Measurements from ENCODE around the gene HELZ.
"Not testable (repeated sequence)": the region's sequence is repeated elsewhere in the genome, so short reads cannot be mapped to it uniquely, and the experiment has no call there.

DNA sequence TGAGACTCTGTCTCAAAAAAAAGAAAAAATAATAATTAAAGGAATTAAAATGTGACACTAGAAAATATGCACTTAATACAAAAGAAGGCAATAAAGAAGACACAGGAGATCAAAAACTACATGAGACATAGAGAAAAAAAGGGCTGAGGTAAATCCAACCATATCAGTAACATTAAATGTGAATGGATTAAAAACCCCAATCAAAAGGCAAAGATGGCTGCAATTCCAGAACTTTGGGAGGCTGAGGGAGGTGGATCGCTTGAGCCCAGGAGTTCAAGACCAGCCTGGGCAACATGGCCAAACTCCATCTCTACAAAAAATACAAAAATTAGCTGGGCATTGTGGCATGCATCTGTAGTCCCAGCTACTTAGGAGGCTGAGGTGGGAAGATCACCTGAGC lies 103.0 kb downstream of the HELZ start:
- TF ChIP-seq, protein P1, sequence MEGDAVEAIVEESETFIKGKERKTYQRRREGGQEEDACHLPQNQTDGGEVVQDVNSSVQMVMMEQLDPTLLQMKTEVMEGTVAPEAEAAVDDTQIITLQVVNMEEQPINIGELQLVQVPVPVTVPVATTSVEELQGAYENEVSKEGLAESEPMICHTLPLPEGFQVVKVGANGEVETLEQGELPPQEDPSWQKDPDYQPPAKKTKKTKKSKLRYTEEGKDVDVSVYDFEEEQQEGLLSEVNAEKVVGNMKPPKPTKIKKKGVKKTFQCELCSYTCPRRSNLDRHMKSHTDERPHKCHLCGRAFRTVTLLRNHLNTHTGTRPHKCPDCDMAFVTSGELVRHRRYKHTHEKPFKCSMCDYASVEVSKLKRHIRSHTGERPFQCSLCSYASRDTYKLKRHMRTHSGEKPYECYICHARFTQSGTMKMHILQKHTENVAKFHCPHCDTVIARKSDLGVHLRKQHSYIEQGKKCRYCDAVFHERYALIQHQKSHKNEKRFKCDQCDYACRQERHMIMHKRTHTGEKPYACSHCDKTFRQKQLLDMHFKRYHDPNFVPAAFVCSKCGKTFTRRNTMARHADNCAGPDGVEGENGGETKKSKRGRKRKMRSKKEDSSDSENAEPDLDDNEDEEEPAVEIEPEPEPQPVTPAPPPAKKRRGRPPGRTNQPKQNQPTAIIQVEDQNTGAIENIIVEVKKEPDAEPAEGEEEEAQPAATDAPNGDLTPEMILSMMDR (IDR thresholded peaks at IDR 0.05 in 4 of 5, conservative IDR thresholded peaks at IDR 0.05 in 1 of 5): not testable (repeated sequence)
- TF ChIP-seq POLR2A (IDR thresholded peaks at IDR 0.05): not testable (repeated sequence)

Measured in gastrocnemius medialis (tissue), 4 donors.